Left hindlimb (tissue), 1 donor: Measurements from ENCODE around the gene PIEZO1.

Experiments
- DNase-seq: peaks from one replicate; pipeline ENCODE4 v3.0.0-alpha.2; 2018

The PIEZO1 gene

GRCh38 chr16:88763502-88764053 lies 21.4 kb downstream of the PIEZO1 start:
- no peak for DNase-seq

GRCh38 chr16:88762941-88763340 lies 22.1 kb downstream of the PIEZO1 start:
- DNase-seq: no peak

GRCh38 chr16:88762258-88762870 lies 22.7 kb downstream of the PIEZO1 start:
- no peak for DNase-seq

- no peak for DNase-seq
Observed at GRCh38 chr16:88761830-88762229, 23.2 kb downstream of the PIEZO1 start.

GRCh38 chr16:88761143-88761534 lies 23.9 kb downstream of the PIEZO1 start:
- DNase-seq: no peak

- no peak for DNase-seq
Observed at GRCh38 chr16:88760424-88761142, 24.4 kb downstream of the PIEZO1 start.

GRCh38 chr16:88759976-88760350 lies 25.1 kb downstream of the PIEZO1 start:
- no peak for DNase-seq

GRCh38 chr16:88759245-88759975 lies 25.6 kb downstream of the PIEZO1 start:
- no peak for DNase-seq

- DNase-seq: no peak
Observed at GRCh38 chr16:88758944-88759244, 26.1 kb downstream of the PIEZO1 start.

- no peak for DNase-seq
Observed at GRCh38 chr16:88758227-88758943, 26.6 kb downstream of the PIEZO1 start.

- no peak for DNase-seq
Observed at GRCh38 chr16:88755745-88756443, 29.1 kb downstream of the PIEZO1 start.

- DNase-seq: no peak
Observed at GRCh38 chr16:88754912-88755744, 29.9 kb downstream of the PIEZO1 start.

- DNase-seq: no peak
Observed at GRCh38 chr16:88754109-88754911, 30.7 kb downstream of the PIEZO1 start.

GRCh38 chr16:88753602-88754001 lies 31.4 kb downstream of the PIEZO1 start:
- DNase-seq: no peak

GRCh38 chr16:88753191-88753590 lies 31.8 kb downstream of the PIEZO1 start:
- no peak for DNase-seq

- DNase-seq: no peak
Observed at GRCh38 chr16:88752386-88753002, 32.5 kb downstream of the PIEZO1 start.

- DNase-seq: no peak
Observed at GRCh38 chr16:88750854-88751253, 34.2 kb downstream of the PIEZO1 start.

- DNase-seq: no peak
Observed at GRCh38 chr16:88749358-88749757, 35.7 kb downstream of the PIEZO1 start.

GRCh38 chr16:88748364-88748763 lies 36.7 kb downstream of the PIEZO1 start:
- DNase-seq: no peak

GRCh38 chr16:88747588-88748301 lies 37.3 kb downstream of the PIEZO1 start:
- DNase-seq: no peak
